Fibroblast of lung (primary cell): ENCODE measurements around the gene TNFRSF1A. TPM values are rescaled to one million over a fixed set of nuclear protein-coding genes. Genes with fewer than 3 reads are reported as not detected.

Experiments used
- DNase-seq, 2 donors: peaks; one replicate each; pipeline versions ENCODE4 v3.0.0 to v3.0.0-alpha.2; 2010; ENCODE audit warnings: low read depth in 2 of 2
- H2AFZ ChIP-seq: 2 replicates; pipeline ENCODE4 v1.5.1; 2012; ENCODE audit warnings: low read length, control low read depth, inconsistent platforms
- H3K27ac ChIP-seq: 2 replicates; pipeline ENCODE4 v1.5.1; 2011; ENCODE audit warnings: low read length, control low read depth; ENCODE audit not compliant: insufficient read depth
- H3K27me3 ChIP-seq: 2 replicates; pipeline ENCODE4 v1.5.1; 2011; ENCODE audit warnings: mild to moderate bottlenecking, low read length; ENCODE audit not compliant: control insufficient read depth, insufficient read depth
- H3K36me3 ChIP-seq: 2 replicates; pipeline ENCODE4 v1.5.1; 2011; ENCODE audit warnings: low read length; ENCODE audit not compliant: control insufficient read depth, insufficient read depth
- H3K4me1 ChIP-seq: 2 replicates; pipeline ENCODE4 v1.5.1; 2011; ENCODE audit warnings: low read length; ENCODE audit not compliant: control insufficient read depth, insufficient read depth; ENCODE audit errors: extremely low read depth
- H3K4me2 ChIP-seq: 2 replicates; pipeline ENCODE4 v1.5.1; 2011; ENCODE audit warnings: low read length, control low read depth; ENCODE audit not compliant: insufficient read depth; ENCODE audit errors: extremely low read depth
- H3K4me3 ChIP-seq, 4 experiments: fragments of 200-600 bp in 1 of 4; sonication (generic) in 1 of 4; replicated peaks in 1 of 4; 2 replicates each; pipeline ENCODE4 v1.5.1; 2011 to 2016; ENCODE audit warnings: low read length in 4 of 4, low read depth in 3 of 4, mild to moderate bottlenecking in 3 of 4, control low read depth in 2 of 4, inconsistent platforms in 1 of 4, mixed read lengths in 1 of 4; ENCODE audit not compliant: insufficient read depth in 1 of 4; ENCODE audit errors: control extremely low read depth in 1 of 4
- H3K79me2 ChIP-seq: 2 replicates; pipeline ENCODE4 v1.5.1; 2012; ENCODE audit warnings: mild to moderate bottlenecking, low read length, inconsistent platforms; ENCODE audit not compliant: control insufficient read depth, insufficient read depth
- H3K9ac ChIP-seq: 2 replicates; pipeline ENCODE4 v1.5.1; 2011; ENCODE audit warnings: mild to moderate bottlenecking, low read length, control low read depth; ENCODE audit not compliant: insufficient read depth
- H3K9me3 ChIP-seq: 2 replicates; pipeline ENCODE4 v1.5.1; 2012; ENCODE audit warnings: low read depth, low read length; ENCODE audit not compliant: control insufficient read depth, insufficient read depth
- H4K20me1 ChIP-seq: 2 replicates; pipeline ENCODE4 v1.5.1; 2011; ENCODE audit warnings: low read length; ENCODE audit not compliant: control insufficient read depth, insufficient read depth; ENCODE audit errors: extremely low read depth
- EZH2 ChIP-seq: IDR thresholded peaks from 2 replicates; pipeline ENCODE4 v1.5.1; 2012; ENCODE audit warnings: low read length, control low read depth, mild to moderate bottlenecking; ENCODE audit errors: missing control alignments
- polyA plus RNA-seq, 2 donors: library from polyadenylated mRNA; depleted of rRNA in 1 of 2; stranded (reverse) in 1 of 2; unstranded in 1 of 2; fragments of >200 nt; gene quantifications; 2 replicates each; pipeline ENCODE4 v1.2.1, GENCODE V29; 2011 to 2012; ENCODE audit warnings: missing spikeins in 1 of 2
- total RNA-seq: library from RNA; depleted of rRNA; stranded (reverse); fragments of >200 nt; gene quantifications from 2 replicates; pipeline ENCODE4 v1.2.1, GENCODE V29; 2014
- TF ChIP-seq, protein P1 (sequence below), 2 donors: IDR thresholded peaks in 1 of 2; conservative IDR thresholded peaks in 1 of 2; 1 replicate in 1 of 2; 2 replicates in 1 of 2; pipeline ENCODE4 v1.5.1; 2011 to 2012; ENCODE audit warnings: low read length in 2 of 2, control low read depth in 1 of 2, inconsistent platforms in 1 of 2, low read depth in 1 of 2, mild to moderate bottlenecking in 1 of 2

TNFRSF1A gene
- total and polyA plus RNA-seq, 2 donors (not counting 1 experiment from before 2014, with no cell fraction given), result 157 to 257 TPM

DNA sequence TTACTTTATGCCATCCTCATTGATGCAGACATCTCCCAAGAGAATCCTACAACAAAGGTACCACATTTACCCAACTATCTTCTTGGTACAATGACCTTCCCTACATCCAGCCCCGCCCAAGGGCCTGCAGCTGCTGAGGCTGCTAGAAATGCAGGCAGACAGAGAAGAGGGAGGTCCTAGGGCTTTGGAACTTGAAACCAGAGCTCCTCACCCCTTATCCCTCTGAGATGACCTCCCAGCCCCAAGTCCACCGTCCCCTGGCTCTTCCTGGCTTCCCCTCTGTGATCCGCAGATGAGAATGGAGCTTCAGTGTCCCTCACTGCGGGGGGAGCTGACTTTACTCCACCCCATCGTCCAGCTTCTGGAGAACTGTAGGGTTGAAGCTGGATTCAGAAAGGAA, 1.6 kb upstream of the TNFRSF1A start:
- H3K79me2 ChIP-seq, result peaks cover 35% of the 10 kb centered on the region
- peak overlapping the region; percentile 34 for H2AFZ ChIP-seq
- no peaks in the 10 kb centered on the region for H4K20me1 ChIP-seq
- no peaks in the 10 kb centered on the region for H3K9me3 ChIP-seq
- H3K4me2 ChIP-seq, result no peak overlapping the region
- DNase-seq, result no peak
- TF ChIP-seq, protein P1, sequence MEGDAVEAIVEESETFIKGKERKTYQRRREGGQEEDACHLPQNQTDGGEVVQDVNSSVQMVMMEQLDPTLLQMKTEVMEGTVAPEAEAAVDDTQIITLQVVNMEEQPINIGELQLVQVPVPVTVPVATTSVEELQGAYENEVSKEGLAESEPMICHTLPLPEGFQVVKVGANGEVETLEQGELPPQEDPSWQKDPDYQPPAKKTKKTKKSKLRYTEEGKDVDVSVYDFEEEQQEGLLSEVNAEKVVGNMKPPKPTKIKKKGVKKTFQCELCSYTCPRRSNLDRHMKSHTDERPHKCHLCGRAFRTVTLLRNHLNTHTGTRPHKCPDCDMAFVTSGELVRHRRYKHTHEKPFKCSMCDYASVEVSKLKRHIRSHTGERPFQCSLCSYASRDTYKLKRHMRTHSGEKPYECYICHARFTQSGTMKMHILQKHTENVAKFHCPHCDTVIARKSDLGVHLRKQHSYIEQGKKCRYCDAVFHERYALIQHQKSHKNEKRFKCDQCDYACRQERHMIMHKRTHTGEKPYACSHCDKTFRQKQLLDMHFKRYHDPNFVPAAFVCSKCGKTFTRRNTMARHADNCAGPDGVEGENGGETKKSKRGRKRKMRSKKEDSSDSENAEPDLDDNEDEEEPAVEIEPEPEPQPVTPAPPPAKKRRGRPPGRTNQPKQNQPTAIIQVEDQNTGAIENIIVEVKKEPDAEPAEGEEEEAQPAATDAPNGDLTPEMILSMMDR (conservative IDR thresholded peaks at IDR 0.05 in 1 of 2, IDR thresholded peaks at IDR 0.05 in 1 of 2; ENCODE audit: low read depth in 1 of 2, low read length in 2 of 2), result no peak
- TF ChIP-seq EZH2, result no peak
- H3K27me3 ChIP-seq, result no peaks in the 10 kb centered on the region
- peaks cover 28% of the 10 kb centered on the region for H3K4me1 ChIP-seq
- peaks cover 3% of the 10 kb centered on the region for H3K36me3 ChIP-seq
- H3K27ac ChIP-seq, result no peak overlapping the region
- H3K4me3 ChIP-seq, result no peak overlapping the region
- H3K9ac ChIP-seq, result no peak overlapping the region

GRCh38 chr12:6342140-6342889, 439 bp upstream of the TNFRSF1A start:
- Histone ChIP-seq H3K9ac (peak overlapping the region; percentile 97), H3K9me3 (no peaks in the 10 kb centered on the region), H3K4me1 (peaks cover 36% of the 10 kb centered on the region), H2AFZ (peak overlapping the region; percentile 18), H3K4me2 (peak overlapping the region; percentile 77), H3K27ac (peak overlapping the region; percentile 99), H3K4me3 (peak overlapping the region; percentile 78 to 100 (median 94)), H3K27me3 (no peaks in the 10 kb centered on the region), H4K20me1 (peaks cover 2% of the 10 kb centered on the region), H3K79me2 (peaks cover 47% of the 10 kb centered on the region), H3K36me3 (peaks cover 3% of the 10 kb centered on the region)
- no peak for DNase-seq
- no peak for TF ChIP-seq EZH2

- Histone ChIP-seq H3K4me3 (peak overlapping the region; percentile 78 to 100 (median 94)), H3K9me3 (no peaks in the 10 kb centered on the region), H4K20me1 (peaks cover 2% of the 10 kb centered on the region), H2AFZ (no peak overlapping the region), H3K79me2 (peaks cover 54% of the 10 kb centered on the region), H3K4me2 (peak overlapping the region; percentile 98), H3K36me3 (peaks cover 3% of the 10 kb centered on the region), H3K27ac (peak overlapping the region; percentile 99), H3K9ac (peak overlapping the region; percentile 97), H3K4me1 (peaks cover 41% of the 10 kb centered on the region), H3K27me3 (no peaks in the 10 kb centered on the region)
- no peak for DNase-seq
- TF ChIP-seq, protein P1 (conservative IDR thresholded peaks at IDR 0.05 in 1 of 2, IDR thresholded peaks at IDR 0.05 in 1 of 2; ENCODE audit: low read depth in 1 of 2, low read length in 2 of 2), result no peak
- no peak for TF ChIP-seq EZH2
These were observed 995 bp downstream of the TNFRSF1A start for GRCh38 chr12:6340745-6341416.
